Testis (tissue), 3 donors: Measurements from ENCODE around the gene SLC26A4. TPM values are rescaled to one million over a fixed set of nuclear protein-coding genes. Genes with fewer than 3 reads are reported as not detected.

ENCODE experiments used
- DNase-seq: peaks from one replicate; pipeline ENCODE4 v3.0.0-alpha.2; 2019
- H3K27ac ChIP-seq, 2 donors: fragments of 200-600 bp; sonication (generic); one replicate each; pipeline ENCODE4 v1.5.1; 2019
- H3K27me3 ChIP-seq: fragments of 200-600 bp; sonication (generic); one replicate; pipeline ENCODE4 v1.5.1; 2019
- H3K36me3 ChIP-seq: fragments of 200-600 bp; sonication (generic); one replicate; pipeline ENCODE4 v1.5.1; 2017; ENCODE audit warnings: low read depth; ENCODE audit errors: missing control alignments
- H3K4me1 ChIP-seq: fragments of 200-600 bp; sonication (generic); one replicate; pipeline ENCODE4 v1.5.1; 2019
- H3K4me3 ChIP-seq, 2 donors: fragments of 200-600 bp; sonication (generic); one replicate each; pipeline ENCODE4 v1.5.1; 2017 to 2019
- H3K9me3 ChIP-seq: fragments of 200-600 bp; sonication (generic); one replicate; pipeline ENCODE4 v1.5.1; 2017
- CTCF ChIP-seq, 3 experiments: fragments of 450-650 bp in 2 of 3; fragments of 200-600 bp in 1 of 3; sonication (generic) in 1 of 3; IDR thresholded peaks; one replicate each; pipeline ENCODE4 v1.5.1; 2016 to 2019; ENCODE audit warnings: antibody characterized with exemption in 3 of 3, mild to moderate bottlenecking in 2 of 3, moderate library complexity in 1 of 3
- POLR2A ChIP-seq: fragments of 450-650 bp; IDR thresholded peaks from one replicate; pipeline ENCODE4 v1.6.1; 2017; ENCODE audit warnings: antibody characterized with exemption, mild to moderate bottlenecking, moderate library complexity
- WGBS, 2 donors: methylation state at CpG; one replicate each; pipeline ENCODE4 v1.1.5; 2018; 5-methylcytosine and 5-hydroxymethylcytosine counted together
- intact Hi-C: fragments of 100-400 bp; cut with DNase I; formaldehyde crosslinking; loops from one replicate; pipeline ENCODE4 v1.15.1; 2023; ENCODE audit warnings: low total_unique reads
- polyA plus RNA-seq: library from polyadenylated mRNA; stranded (reverse); fragments of 350-450 nt; fragmentation: Illumina TruSeq; extraction: RNeasy Lipid Tissue Mini Kit (QIAGEN cat#74804); gene quantifications from one replicate; pipeline ENCODE4 v1.2.3, GENCODE V29; 2014; ENCODE audit warnings: low read depth, low replicate concordance; ENCODE audit not compliant: insufficient read depth
- total RNA-seq, 2 donors: library from RNA; depleted of rRNA; stranded (reverse); fragments of >200 nt; gene quantifications; one replicate each; pipeline ENCODE4 v1.2.3, GENCODE V29; 2016

SLC26A4 gene
- total and polyA plus RNA-seq, 3 donors from 2014 or later = 0.43 to 1.7 (median 0.79) TPM

DNA sequence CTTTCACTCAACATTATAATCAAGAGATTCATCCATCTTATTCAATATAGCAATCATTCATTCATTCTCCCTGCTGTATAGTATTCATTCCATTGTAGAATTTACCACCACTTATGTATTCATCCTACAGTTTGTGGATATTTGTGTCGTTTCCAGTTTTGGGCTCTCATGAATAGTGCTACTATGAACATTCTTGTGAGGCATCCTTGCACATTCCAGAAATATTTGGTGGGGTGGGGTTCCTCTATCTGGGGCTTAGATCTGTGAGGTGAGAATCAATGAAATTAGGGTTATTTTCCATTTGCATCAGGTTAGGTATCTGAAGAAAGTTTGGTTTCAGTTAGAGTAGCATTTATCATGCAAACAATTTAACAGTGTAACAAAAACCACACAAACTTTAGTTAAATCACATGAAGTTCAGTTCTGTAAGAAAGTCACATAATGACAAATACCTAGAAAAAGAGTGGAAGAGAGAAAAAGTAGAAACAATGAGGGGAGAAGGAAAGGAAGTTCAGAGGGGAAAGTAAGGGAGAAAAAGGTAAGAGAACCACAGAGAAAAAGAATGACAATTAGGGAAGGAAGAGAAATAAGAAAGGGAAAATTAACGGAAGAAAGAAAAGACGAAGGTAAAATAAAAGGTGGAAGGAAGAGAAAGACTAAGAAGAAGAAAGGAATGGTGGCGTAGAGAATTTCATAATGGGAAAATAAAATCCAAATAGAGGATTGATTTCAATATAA lies 58.0 kb downstream of the SLC26A4 start:
- Histone ChIP-seq H3K9me3 (no peaks in the 10 kb centered on the region), H3K4me1 (no peaks in the 10 kb centered on the region), H3K27ac (no peak overlapping the region), H3K36me3 (no peaks in the 10 kb centered on the region), H3K4me3 (no peak overlapping the region), H3K27me3 (no peaks in the 10 kb centered on the region)
- no peak for DNase-seq
- intact Hi-C loops = no loop called here
- TF ChIP-seq POLR2A (no peak), CTCF (IDR thresholded peaks at IDR 0.05) (no peak)
- 84 to 90% methylated on average over 4 of the region's 4 CpGs for WGBS, 2 donors

GRCh38 chr7:107721286-107721685 lies 60.7 kb downstream of the SLC26A4 start:
- Histone ChIP-seq H3K27ac (no peak overlapping the region), H3K27me3 (no peaks in the 10 kb centered on the region), H3K4me1 (no peaks in the 10 kb centered on the region), H3K4me3 (no peak overlapping the region), H3K9me3 (no peaks in the 10 kb centered on the region), H3K36me3 (no peaks in the 10 kb centered on the region)
- intact Hi-C loops = loop anchor here (10.0 kb wide), 1 partner anchor 256 kb away; no protein-coding TSS in a partner anchor
- DNase-seq = no peak
- WGBS, 2 donors = 56 to 57% methylated on average over 1 of the region's 1 CpG
- TF ChIP-seq CTCF (IDR thresholded peaks at IDR 0.05) = no peak
- no peak for TF ChIP-seq POLR2A

DNA sequence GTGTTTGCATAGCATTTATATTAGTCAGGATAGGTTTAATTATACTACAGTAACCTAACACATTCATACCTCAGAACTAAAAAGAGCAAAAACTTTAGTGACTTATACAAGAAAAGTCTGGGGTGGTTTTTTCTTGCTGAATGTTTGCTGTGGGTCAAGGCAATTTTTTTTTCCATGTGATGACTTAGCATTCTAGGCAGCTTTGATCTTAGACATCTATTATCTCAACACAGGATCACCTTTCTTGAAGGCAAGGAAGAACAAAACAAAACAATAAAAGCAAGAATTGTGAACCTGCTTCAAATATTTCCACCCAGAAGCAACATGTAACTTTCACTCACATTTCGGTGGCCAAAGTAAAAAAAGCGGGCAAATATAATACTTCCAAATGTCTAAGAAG lies 62.6 kb downstream of the SLC26A4 start:
- no peak overlapping the region for H3K4me3 ChIP-seq
- no peaks in the 10 kb centered on the region for H3K9me3 ChIP-seq
- H3K27ac ChIP-seq = no peak overlapping the region
- DNase-seq = no peak
- H3K36me3 ChIP-seq = no peaks in the 10 kb centered on the region
- no peaks in the 10 kb centered on the region for H3K27me3 ChIP-seq
- intact Hi-C loops = loop anchor here (10.0 kb wide), 1 partner anchor 258 kb away; no protein-coding TSS in a partner anchor
- no peak for TF ChIP-seq POLR2A
- TF ChIP-seq CTCF (IDR thresholded peaks at IDR 0.05) = no peak
- H3K4me1 ChIP-seq = no peaks in the 10 kb centered on the region
- WGBS, 2 donors = 96 to 100% methylated on average over 2 of the region's 2 CpGs

DNA sequence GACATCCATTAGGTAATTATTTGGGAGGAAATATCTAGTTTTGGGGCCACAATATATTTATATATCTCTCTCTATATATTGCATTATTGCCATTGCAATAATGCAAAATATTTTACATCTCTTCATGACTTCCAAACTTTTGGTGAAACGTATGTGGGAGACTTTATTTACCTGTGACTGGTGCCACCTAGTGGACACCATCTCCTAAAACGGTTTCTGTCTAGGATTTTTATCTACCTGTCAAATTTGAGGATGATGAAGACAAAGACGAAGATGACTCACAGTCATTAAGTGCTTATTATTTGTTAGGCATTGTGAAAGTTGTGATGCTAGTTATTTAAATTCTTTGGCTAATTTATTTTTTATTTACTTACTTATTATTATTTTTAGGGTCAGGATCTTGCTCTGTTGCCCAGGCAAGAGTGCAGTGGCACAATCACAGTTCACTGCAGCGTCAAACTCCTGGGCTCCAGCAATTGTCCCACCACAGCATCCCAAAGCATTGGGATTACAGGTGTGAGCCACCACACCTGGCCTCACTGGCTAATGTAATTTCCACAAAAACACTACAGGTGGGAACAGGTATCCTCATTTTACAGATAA lies 64.6 kb downstream of the SLC26A4 start:
- intact Hi-C loops = loop anchor here (10.0 kb wide), 1 partner anchor 260 kb away; no protein-coding TSS in a partner anchor
- WGBS, 2 donors = 22 to 26% methylated on average over 4 of the region's 4 CpGs
- Histone ChIP-seq H3K27me3 (no peaks in the 10 kb centered on the region), H3K4me1 (no peaks in the 10 kb centered on the region), H3K4me3 (no peak overlapping the region), H3K36me3 (no peaks in the 10 kb centered on the region), H3K9me3 (no peaks in the 10 kb centered on the region), H3K27ac (no peak overlapping the region)
- peak; percentile 78 for DNase-seq
- no peak for TF ChIP-seq POLR2A
- peak; percentile 79 to 82 (median 80) for TF ChIP-seq CTCF (IDR thresholded peaks at IDR 0.05)
